ENCODE measurements around the gene PDE1A.

The PDE1A gene

DNA sequence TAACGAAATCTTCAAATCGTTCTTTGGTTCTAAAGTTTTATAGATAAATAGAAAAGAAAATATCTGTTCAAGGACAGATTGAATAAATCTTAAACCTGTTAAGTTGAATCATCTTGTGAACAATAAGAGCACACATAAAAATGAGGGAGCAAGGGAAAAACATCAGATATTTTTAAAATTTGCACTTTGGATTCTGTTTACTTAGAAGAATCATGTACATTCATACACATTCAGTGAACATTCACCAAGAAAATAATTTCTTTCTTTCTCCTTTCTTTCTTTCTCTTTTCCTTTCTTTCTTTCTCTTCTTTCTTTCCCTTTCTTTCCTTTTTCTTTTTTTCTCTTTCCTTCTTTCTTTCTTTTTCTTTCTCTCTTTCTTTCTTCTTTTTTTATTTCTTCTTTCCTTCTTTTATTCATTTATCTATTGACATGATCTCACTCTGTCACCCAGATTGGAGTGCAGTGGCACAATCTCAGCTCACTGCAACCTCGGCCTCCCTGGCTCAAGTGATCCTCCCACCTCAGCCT is 164.9 kb downstream of the PDE1A start:
- DNase-seq = no peak

GRCh38 chr2:182259629-182260150 is 167.1 kb downstream of the PDE1A start:
- no peak for DNase-seq

- no peak for DNase-seq
Measured at GRCh38 chr2:182252534-182252933, 174.3 kb downstream of the PDE1A start.

DNA sequence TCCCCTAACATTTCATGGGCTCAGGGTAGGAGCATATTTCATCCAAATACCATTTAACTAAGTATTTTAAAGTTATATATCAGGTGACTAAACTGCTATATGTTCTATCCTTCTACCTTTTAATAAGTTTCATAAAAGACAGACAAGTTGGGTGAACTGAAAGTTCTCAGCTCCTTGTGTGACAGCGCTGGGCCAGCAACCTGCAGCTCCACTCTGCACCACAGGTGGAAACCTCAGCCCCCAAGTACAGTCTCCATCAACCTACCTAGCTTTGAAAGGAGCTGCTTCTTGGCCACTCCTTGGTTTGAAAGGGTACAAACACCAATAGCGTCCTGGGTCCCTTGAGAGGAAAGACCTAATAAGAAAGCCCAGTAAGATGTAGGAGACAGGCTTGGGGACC is 177.9 kb downstream of the PDE1A start:
- DNase-seq = no peak

GRCh38 chr2:182248362-182248761 is 178.5 kb downstream of the PDE1A start:
- DNase-seq = no peak

DNA sequence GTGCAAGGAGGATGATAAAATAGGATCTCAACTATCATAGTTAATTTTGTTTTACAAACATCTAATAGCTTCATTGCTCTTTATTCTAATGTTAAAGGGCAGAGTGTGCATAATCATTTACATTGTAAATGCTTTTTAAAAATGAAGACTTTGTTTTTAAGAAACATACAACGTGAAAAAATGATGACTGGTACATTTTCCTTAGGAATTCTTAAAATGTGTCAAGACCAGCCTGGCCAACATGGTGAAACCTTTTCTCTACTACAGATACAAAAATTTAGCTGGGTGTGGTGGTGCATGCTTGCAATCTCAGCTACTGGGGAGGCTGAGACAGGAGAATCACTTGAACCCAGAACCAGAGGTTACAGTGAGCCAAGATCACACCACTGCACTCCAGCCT is 179.0 kb downstream of the PDE1A start:
- no peak for DNase-seq

- no peak for DNase-seq
Measured at GRCh38 chr2:182245963-182246362, 180.9 kb downstream of the PDE1A start.

- DNase-seq = no peak
Measured at GRCh38 chr2:182242609-182243008, 184.2 kb downstream of the PDE1A start.

DNA sequence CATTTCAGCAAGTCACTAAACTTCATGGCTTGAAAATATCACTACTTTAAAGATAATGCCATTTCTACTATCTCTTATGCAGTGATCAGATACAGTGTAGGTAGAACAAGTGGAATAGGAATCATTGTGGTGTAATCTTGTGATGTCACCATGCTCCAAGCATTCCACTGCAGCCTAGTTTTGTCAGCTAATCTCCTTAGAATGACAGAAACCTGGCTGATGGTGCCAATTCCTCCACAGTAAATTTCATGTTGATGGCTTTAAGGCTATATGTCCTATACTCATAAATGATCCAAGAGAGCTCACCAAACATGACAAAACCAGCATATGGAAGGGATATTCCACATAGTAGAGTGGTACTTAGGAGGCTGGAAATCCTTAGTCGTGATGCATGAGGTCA is 184.9 kb downstream of the PDE1A start:
- DNase-seq = no peak

DNA sequence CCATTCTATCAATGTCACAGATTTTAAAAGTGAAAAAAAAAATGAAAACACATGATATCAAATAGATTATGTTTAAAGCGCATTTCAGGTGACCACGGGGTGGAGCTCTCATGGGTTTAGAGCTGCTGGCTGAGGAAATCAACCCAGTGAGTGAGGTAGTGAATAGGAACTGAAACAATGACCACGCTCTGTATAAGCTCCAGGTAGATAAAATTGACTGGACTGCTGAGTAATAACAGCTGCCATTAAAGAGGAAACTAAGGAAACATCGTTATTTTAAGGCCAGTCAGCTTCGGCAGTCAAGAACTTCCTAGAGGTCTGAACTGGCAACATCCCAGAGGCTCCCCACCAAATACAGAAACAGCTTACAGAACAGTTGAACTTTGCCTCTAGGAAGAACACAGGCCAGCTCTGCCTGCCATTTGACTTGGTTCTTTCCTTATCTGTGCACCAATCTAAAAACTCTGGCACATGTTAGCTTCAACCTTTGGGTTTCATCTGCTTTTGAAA is 185.9 kb downstream of the PDE1A start:
- DNase-seq = peak in 1 of 2 donors; percentile 8

DNA sequence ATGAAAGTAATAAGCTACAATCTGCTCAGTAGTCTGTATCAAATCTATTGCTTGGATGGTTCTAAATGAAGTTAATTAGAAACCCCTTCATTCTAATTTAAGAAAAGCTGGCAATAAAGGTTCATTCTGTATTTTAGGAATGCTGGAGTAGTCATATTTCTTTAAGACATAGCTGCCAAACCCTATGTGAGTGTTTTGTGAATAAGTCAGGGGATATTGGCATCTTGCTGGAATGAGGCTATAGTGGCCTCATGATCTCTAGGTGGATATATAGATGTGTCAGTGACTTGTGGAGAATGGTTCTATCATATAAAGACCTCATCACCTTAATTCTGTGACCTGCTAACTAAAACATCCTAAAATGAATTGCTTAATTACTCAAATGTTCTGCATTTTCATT is 196.3 kb downstream of the PDE1A start:
- no peak for DNase-seq

DNA sequence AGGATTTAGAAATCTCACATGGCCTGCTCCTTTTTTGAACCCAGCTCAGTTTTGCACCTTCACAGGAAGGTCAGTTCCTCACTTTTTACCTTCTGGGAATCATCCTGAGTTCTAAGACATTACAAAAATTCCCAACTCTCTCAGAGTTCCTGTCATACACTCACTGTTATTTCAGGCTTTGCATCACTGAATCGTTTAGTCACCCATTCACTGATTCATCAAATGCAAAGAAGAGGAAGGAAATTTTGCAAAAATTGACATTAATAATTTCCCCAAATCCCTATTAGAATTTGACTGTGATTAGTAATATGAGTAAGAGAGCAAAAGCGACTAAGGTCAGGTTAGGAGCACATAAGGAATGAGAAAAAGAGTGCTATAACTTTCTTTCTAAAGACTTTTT is 197.5 kb downstream of the PDE1A start:
- DNase-seq = no peak

- DNase-seq = no peak
Measured at GRCh38 chr2:182228741-182229140, 198.1 kb downstream of the PDE1A start.

DNA sequence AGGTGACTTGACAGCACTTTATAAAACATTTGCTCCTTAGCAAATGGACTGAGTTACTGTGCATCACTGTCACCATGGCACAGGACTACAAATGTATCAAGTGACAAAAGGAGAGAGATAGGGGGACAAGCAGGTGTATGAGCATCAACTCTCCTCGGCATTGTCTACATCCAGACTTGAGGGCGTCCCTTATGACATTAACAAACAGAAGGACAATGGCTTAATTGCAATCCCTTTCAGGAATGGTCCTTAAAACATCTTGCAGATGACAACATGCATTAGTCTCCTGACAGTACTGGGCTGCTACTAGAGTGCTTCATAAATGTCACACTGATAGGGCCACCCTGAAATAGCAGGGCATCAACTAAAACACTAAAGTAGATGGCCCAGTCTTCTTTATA is 198.8 kb downstream of the PDE1A start:
- no peak for DNase-seq

DNA sequence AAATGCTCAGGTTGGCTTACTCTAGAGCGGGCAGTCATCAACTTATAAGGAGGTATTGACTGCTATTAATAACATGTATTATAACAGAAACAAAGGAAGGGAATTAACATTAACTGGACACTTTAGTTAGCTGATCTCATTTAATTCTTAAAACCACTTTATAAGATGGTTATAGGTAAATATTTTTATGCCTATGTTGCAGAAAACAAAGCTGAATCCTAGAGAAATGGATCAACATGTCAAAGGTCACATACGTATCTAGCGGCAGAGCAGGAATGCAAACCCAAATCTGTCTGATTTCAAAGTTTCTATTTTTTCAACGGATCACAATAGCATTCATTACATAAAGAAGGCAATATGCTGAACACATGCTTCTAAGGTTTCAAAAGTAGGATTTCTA is 200.0 kb downstream of the PDE1A start:
- DNase-seq = no peak

DNA sequence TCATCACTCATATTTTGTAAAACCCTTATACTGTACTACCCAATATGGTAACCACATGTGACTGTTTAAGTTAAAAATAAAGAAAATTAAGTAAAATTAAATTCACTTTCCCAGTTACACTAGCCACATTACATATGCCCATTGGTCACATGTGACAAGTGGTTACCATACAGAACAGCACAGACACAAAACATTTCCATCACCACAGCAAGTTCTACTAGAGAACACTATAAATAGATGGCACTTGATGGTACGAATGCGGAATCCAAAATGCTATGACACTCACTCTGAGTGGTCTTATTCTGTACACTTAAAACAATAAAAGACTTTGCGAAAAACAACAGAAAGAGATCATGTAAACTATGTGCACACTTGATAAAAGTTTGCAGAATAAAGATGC is 202.2 kb downstream of the PDE1A start:
- no peak for DNase-seq

GRCh38 chr2:182220998-182221397 is 205.8 kb downstream of the PDE1A start:
- no peak for DNase-seq

- DNase-seq = no peak
Measured at GRCh38 chr2:182220335-182220734, 206.5 kb downstream of the PDE1A start.

DNA sequence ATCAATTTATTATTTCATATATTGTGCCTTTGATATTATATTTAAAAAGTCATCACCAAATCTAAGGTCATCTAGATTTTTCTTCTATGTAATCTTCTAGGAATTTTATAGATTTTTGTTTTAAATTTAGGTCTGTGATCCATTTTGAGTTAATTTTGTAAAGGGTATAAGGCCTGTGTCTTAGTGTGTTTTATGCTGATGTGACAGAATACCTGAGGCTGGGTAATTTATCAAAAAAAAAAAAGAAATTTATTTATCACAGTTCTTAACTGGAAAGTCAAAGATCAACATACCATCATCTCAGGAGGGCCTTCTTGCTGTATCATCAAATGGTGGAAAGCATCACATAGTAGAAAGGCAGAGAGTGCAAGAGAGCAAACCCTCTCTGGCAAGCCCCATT is 216.2 kb downstream of the PDE1A start:
- DNase-seq = no peak

DNA sequence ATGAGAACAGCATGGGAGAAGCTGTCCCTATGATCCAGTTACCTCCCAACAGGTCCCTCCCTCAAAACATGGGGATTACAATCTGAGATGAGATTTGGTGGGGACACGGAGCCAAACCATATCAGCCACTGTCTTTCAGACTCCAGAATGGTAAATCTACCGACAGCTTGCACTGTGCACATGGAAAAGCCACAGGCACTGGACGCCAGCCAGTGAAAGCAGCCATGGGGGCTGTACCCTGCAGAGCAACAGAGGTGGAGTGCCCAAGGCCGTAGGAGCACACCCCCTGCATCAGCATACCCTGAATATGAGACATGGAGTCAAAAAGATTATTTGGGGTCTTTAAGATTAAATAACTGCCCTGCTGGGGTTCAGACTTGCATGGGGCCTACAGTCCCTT is 218.4 kb downstream of the PDE1A start:
- no peak for DNase-seq

- no peak for DNase-seq
Measured at GRCh38 chr2:182207049-182207746, 219.6 kb downstream of the PDE1A start.

DNA sequence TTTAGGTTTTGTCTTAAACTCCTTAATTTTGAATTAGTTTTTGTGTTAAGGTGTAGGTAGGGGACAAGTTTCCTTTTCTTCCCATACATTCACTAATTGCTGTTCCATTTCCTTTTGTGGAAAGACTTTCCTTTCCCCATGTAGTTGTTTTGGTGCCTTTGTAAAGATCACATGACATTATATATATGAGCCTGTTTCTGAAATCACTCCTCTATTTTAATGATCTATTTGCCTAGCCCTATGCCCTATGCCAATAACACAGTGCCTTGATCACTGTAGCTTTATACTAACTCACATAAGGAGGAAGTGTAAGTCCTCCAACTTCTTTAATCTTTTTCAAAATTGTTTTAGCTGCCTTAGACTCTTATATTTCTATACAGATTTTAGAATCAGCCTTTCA is 229.3 kb downstream of the PDE1A start:
- no peak for DNase-seq

GRCh38 chr2:182193291-182193690 is 233.5 kb downstream of the PDE1A start:
- DNase-seq = no peak

- no peak for DNase-seq
Measured at GRCh38 chr2:182191061-182191460, 235.8 kb downstream of the PDE1A start.

- no peak for DNase-seq
Measured at GRCh38 chr2:182187130-182187529, 239.7 kb downstream of the PDE1A start.

Measured in activated CD4-positive, alpha-beta T cell treated with anti-CD3 and anti-CD28 coated beads for 4 hours (primary cell).